DMS153 (cell line): Measurements from ENCODE around the gene CCDC185.

Source experiments
- DNase-seq: peaks from one replicate; lab custom pipeline; 2025; lab: John Stamatoyannopoulos, UW

The CCDC185 gene

DNA sequence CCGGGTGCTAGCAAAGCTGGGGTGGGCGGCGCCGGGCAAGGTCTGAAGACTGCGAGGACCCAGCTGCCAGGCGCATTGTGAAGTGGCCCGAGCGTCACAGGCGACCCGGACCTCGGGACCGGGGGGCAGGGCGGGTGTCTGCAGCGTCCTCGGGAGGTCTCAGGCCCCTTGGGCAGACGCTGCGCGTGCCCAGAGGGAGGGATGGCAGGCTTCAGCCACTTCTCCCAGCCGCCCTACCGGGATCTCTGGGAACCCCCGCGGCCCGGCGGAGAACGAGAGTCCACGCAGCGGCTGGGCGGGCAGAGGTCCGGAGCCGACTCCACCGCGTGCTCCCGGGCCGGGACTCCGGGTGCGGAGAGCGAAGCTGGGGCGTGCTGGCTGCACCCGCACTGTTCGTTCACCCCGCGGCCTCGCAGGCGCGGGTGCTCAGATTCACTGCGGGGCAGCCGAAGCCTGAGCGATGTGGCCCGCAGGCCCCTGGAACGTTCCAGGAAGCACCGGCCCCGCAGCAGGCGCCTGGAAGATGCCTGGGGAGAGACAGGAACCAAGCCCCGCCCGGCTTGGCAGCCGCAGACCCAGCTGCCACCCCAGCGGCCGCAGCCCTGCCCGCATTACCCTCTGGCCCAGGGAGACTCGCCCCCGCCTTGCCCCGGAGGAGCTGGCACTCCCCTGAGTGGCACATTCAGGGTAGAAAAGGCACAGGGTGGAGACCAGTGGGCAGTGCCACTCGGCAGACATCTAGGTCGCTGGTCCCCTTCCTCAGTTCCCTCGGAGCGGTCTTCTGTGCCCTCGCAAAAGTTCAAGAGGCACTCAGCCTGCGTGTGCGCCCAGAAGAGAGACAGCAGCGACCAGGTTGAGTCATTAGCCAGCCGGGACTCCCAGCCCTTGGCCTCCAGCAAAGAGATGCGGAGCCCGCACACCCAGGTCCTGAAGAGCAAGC lies at the start of gene CCDC185:
Gene CCDC185 (plus strand): TSS at position 141 of the 940 bp plus-strand sequence. CDS start 61 bp downstream, at position 202.
- no peak for DNase-seq

DNA sequence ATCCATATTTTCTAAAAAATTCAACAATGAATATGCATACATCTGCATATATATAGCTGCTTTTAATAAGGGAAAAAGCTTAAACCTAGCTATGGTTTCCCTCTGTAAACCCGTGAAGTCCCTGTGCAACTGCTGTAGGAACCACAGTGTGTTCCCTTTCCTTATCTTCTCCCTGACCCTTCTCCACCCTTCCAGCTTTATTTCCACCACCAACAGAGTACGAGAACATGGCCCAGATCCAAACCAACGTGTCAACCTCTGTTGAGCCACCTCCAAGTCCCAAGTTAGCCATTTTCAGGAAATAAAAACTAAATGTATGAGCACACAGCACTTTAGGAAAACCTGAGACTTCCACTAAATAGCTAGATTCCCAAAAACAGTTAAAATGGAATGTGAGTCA lies 49.5 kb upstream of the CCDC185 start:
- DNase-seq, result no peak

- no peak for DNase-seq
These were observed 48.7 kb upstream of the CCDC185 start for GRCh38 chr1:223344491-223344890.

DNA sequence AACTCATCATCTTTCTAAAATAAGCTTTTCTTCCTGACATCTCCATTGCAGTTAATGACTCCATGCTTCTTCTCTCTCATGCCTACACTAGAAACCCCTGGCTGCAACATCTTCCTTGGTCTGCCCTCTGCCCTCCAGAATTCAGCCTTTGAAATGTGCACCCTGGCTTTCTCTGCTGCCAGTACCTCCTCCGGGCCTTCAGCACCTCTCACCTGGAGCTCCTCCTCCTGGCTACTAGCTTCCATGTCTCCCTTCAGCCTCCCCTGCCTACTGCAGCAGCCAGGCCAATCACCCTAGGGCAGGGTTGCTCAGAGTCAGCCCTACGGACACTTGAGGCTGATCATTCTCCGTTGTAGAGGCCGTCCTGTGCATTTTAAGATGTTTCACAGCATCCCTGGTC lies 47.5 kb upstream of the CCDC185 start:
- DNase-seq, result no peak

- DNase-seq, result no peak
These were observed 46.9 kb upstream of the CCDC185 start for GRCh38 chr1:223346311-223346710.

GRCh38 chr1:223347583-223347982 lies 45.6 kb upstream of the CCDC185 start:
- DNase-seq, result no peak

DNA sequence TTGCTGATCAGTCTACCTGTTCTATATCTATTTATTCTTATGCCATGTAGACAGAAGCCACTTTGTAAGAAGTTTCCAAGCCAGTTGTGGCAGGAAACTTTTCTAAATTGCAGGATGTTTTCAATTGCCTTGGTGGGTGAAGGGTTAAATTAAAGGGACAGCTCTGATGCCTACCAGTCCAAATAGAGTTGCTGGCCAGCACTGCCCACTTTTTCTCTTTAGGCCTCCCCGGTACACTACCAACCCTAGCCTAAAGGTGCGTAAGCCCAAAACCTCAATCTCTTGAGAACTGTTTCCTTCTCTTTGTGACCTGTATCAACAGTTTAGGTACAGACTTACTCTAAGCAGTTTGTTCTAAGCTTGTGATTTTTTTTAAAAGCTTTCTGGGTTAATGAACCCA lies 44.8 kb upstream of the CCDC185 start:
- no peak for DNase-seq

DNA sequence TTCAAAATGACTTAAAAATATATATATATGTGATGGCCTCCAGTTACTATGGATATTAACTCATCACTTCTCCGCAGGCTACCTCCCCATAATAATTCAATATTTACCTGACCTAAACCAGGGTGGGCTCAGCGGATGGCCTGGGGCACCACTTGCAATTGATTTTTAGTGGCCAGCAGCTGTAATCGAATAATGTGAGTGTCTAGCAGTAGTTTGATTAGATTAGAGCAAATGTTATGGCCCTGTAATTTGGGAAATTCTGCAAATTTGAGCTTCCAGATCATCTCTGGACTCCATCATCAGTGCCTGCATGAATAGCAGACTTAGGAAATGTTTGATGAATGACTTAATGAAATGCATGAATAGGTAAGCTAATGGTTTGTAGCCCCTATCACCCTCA lies 44.0 kb upstream of the CCDC185 start:
- DNase-seq, result no peak

- no peak for DNase-seq
These were observed 42.8 kb upstream of the CCDC185 start for GRCh38 chr1:223350361-223350908.

DNA sequence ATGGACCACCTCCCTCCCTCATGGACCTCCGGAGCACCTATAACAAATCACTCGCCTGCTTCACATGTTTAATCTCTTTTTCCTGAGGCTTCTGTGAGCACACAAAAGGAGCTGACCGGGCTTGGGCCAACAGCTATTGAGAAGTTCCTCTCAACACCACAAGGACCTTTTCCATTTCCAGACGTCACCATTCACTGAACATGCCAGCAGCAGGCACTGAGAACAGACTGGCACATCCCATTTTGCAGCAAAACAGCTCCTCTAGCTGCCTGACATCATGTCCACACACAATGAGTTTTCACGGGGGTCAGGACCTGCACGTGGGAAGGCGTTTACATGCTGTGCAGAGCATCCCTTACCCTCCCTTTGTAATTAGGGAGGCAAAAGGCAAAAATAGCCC lies 40.3 kb upstream of the CCDC185 start:
- no peak for DNase-seq

GRCh38 chr1:223353939-223354338 lies 39.3 kb upstream of the CCDC185 start:
- no peak for DNase-seq

GRCh38 chr1:223355699-223356098 lies 37.5 kb upstream of the CCDC185 start:
- DNase-seq, result no peak

GRCh38 chr1:223358826-223359225 lies 34.4 kb upstream of the CCDC185 start:
- no peak for DNase-seq

DNA sequence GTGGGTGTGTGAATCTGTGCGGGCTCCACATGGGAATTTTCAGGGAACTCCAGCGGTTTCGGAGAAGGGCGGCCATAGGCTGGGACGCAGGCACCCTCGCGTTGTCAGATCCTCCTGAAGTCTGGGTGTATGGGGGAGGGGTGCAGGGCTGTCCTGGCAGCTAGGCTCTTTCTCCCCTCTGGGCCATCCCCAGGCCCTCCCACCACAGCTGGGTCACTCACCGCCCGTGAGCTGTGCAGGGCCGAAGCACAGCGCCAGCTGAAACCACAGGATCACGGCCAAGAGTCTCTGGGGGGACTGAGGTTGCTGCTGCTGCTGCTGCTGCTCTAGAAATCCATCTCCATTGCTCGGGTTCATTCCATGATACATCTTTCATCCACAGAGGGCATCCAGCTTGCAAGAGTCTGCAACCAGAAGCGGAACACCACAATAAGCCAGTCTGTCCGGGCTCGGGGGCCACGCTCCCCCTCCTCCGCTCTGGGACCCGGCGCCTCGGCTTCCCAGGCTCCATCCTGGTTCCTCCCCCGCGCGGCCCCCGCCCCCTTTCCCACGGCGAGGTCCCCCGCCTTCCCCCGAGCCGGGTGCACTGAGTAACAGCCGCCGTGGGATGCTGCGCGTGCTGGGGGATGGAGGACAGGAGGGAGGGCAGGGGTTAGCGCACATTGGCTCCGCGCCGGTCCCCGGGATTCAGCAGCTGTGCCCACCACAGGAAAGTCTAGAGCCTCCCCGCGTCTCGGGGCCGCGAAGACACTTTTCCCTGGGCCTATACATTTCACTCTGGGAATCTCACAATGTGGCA lies 30.0 kb upstream of the CCDC185 start:
- DNase-seq, result no peak

- peak; percentile 72 for DNase-seq
These were observed 29.1 kb upstream of the CCDC185 start, which contains the start of gene SUSD4 for GRCh38 chr1:223363856-223364684. TSS of gene SUSD4 (minus strand) at chr1:223364176. CDS start at chr1:223363425, 751 bp downstream.

- DNase-seq, result no peak
These were observed 28.4 kb upstream of the CCDC185 start for GRCh38 chr1:223364685-223365382.

DNA sequence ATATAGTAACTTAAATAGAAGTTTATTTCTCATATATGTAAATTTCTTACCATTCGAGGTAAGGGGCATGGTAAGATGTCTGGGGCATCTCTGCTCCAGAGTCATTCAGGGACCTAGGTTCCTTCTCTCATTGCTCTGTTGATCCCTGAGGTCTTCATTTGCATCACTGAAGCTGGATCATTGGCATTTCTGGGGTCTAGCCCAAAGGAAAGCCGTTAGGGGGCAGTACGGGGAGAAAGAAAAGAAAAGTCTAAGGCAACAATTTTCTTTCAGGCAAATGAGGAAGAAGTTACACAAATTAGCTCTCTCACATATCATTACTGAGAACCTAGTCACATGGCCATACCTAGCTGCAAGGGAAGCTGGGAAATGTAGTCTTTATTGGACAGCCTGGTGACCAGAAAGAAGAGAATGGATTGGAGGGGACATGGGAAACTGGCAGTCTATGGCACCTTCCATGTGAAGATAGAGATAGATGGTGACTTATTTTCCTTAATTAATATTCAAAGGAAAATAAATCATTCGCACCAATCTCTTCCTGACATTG lies 19.1 kb upstream of the CCDC185 start:
- DNase-seq, result no peak

GRCh38 chr1:223378754-223379153 lies 14.5 kb upstream of the CCDC185 start:
- DNase-seq, result no peak

DNA sequence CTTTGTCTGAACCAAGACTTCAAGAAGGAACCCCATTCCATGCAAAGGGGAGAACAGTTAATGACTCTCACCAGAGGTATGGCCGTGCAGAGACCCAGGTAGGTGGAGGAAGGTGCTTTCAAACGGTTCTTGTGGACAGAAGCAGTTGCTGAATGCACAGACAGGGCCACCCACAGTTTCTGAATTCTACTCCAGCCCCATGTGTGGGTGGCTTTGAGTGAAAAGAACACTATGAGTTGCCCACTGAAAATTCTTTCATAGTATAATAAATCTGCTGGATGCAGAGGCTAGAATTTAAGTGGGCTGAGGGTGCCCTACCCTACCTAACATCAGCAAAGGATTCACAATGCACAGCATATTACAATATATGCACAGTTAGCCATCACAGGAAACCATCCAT lies 7.2 kb upstream of the CCDC185 start:
- no peak for DNase-seq

GRCh38 chr1:223390618-223391017 lies 2.6 kb upstream of the CCDC185 start:
- DNase-seq, result no peak

- DNase-seq, result no peak
These were observed 1.0 kb downstream of the CCDC185 start for GRCh38 chr1:223394242-223394641.
